DMS153 (cell line): ENCODE data around the gene KLK11.
A peak's percentile ranks its signal among the peaks of the same experiment; 100 is the strongest.

Source experiments
- DNase-seq: peaks from one replicate; lab custom pipeline; 2025; lab: John Stamatoyannopoulos, UW

Gene KLK11, protein sequence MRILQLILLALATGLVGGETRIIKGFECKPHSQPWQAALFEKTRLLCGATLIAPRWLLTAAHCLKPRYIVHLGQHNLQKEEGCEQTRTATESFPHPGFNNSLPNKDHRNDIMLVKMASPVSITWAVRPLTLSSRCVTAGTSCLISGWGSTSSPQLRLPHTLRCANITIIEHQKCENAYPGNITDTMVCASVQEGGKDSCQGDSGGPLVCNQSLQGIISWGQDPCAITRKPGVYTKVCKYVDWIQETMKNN

DNA sequence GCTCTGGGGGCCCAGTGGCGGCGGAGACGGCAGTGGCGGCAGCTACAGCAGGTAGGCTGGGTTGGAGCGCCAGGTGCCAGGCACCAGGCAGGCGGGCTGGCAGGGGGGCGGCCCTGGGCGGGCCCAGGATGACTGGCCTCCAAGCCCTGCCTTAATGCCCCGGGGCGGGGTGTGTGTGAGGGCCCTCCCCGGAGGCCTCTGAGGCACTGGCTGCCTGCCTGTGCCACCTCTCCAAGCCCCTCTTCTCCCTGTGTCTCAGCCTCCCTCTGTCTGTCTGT, at the start of gene KLK11:
Gene KLK11, minus strand, starts transcription at position 63 of the 278 bp plus-strand sequence. CDS start 985 bp downstream, outside the sequence.
- DNase-seq = peak; percentile 48

DNA sequence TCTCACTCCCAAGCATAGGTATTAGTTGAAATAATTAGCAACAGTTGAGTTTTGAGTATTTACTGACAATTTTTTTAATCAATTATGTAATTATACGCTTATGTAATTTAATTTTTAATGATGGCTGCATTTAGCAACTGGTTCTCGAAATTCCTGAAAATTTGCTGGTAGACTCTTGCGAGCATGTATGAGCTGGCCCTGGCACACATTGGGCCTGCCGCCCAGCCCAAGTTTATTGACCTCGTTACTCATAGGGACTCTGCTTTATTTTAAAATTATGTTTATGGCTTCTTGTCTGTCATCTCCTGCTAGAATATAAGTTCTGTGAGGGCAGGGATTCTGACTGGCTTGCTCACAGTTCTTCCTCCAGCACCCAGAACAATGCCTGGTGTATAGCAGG, 49.6 kb upstream of the KLK11 start:
- no peak for DNase-seq

DNA sequence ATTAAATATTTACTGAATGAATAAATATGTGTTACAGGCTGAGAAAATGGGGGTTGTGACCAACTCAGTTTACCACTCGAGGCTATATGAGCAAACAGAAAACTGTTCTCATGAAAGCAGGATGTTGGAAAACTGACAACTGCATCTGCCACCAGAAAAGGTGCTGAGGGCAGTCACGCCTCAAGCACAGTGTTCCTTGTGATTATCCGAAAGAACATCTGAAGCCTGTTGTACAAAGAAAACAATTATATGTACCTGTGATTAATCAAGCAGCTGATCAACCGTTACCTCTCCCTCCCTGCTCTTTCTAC, 44.6 kb upstream of the KLK11 start:
- peak; percentile 95 for DNase-seq

DNA sequence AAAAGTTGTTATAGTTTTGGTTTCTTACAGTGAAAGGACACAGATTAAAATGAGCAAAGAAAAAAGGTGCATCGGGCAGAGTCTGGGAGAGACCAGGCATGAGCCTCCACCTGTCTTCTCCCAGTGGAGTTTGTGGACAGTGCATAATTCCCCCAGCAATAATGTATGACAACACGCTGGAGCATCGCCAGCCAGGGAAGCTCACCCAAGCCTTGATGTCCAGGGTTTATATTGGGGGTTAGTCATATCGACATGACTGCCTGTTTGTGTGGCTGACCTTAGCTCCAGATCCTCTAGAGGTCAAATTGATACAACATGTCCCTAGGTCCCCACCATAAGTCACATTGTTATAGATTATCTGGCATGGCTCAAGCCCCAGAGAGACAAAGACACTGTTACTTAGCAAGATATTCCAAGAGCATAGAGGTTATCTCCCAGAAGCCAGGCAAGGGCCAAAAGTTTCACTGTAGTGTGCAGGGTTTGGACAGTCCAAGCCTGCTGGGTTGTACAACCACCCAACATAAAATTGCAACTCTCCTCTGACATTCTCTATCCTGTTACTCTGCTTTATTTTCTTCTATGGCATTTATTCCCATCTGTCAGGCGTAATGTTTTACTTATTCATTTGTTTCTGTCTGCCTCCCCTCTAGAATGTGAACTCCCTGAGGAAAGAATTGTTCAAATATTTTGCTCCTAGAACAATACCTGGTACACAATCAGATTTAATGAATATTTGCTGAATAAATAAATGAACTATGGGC, 44.1 kb upstream of the KLK11 start:
- DNase-seq = peak; percentile 35

DNA sequence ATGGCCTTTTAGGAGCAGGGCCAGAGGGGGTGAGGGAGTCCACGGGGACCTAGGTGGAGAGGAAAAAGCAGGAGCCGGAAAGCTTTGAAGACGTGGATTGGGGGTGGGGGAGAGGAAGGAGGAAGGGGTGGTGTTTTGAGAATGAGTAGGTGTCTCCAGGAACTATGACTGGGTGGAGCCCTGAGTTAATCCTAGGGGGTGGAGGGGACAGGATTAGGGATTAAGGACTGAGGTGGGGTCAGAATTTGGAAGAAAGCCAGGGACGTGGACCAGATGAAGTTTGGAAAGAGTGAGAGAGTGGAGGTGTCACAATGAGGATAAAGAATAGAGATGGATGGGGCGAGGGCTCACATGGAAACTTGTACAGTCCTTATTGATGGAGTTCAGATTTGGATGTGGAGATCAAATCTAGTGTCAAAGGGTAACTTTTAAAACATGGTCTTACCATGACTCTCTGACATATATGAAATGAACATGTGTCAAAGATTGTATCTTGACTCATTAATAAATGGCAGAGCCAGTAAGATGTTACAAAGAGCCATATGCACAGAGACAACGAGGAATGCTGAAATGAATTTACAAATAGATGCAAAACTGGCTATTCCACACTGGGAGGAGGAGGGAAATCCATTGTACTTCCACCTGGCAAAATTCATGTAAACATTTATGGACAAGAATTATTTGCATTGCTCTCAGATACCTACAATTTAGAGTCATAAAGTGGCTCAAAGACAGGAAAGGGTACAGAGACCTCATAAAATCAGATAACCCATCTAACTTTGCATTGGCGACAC, 40.2 kb upstream of the KLK11 start:
- no peak for DNase-seq

DNA sequence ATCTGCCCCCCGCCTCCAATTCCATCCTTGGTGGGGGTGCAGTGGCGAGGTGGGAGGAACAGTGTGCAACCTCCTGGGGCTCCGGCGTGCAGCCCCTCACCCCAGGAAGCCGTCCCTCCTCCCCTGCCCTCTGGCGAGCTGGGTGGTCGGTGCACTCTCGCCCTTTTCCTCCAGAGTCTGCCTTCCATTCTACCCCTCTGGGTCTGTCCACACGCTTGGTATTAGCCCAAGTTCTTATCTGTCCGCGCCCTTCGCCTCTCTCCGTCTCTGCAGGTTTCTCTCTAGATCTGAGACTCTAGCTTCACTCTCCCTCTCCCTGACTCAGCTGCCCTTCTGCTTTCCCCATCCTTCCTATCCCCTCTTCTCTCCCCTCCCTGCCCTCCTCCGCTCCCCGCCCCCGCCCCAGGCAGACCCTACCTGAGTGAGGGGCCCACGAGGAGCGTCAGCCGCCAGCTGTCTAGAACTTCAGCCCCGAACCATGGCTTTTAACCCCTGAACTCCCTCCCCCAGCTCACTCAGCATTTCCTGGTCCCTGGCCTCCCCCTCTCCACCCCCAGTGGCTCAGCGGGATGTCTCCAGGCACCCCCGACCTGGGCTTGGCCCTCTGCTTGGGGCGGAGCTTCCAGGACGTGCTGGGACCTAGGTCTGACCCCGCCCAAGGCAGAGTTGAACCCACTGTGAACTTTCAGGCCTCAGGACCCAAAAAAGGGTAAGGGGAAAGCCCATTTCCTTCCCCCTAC, 39.0 kb upstream of the KLK11 start:
- DNase-seq = no peak

DNA sequence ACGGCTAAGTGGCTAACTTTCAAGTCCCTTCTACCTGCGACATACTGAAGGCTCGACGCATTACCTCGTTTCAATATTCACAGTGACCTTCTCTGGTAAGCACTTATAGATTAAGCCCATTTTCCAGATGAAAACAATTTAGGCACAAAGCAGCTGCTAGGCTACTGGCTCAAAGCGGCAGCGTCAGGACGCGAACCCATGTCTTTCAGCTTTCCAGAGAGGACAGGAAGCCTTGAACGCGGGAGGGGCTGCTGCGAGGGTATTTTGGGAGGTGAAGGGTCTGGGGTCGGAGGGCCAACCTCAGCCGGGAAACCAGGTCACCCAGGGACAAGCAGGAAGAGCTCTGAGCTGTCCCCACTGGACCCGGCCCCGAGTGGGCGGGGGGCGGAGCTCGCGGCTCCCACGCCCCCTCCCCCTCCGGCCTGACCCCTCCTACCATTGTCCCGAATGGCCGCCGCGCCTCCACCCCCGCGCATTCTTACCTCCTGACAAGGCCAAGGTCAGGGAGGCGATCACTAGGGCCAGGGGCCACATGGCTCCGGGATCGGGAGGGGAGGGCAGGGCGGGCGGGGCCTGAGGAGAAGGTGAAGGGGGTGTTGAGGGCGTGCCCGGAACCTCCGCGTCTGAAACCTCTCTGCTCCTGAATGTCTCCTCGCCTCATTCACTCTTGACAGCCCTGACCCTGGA, 38.3 kb upstream of the KLK11 start, which contains the start of gene KLK13:
Gene KLK13, minus strand, starts transcription at position 559 of the 687 bp plus-strand sequence. Its CDS starts 25 bp downstream, at position 534.
- DNase-seq = no peak

DNA sequence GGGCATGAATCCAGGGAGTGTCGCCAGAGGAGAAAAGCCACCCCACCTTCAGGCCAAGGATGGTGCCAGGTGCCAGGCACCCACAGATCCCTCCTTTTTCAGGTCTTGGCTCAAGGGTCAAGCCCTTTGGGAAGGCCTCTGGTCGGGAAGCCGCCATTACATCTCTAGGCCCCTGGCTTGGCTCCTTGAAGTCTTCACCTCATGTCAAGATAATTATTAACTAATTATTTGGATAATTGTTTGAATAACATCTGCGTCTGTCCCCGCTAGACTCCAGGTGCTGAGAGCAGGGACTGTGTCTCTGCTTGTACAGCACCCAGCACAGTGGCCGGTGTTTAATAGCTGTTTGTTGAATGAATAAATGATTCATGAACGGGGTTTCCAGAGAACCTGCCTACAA, 37.2 kb upstream of the KLK11 start:
- DNase-seq = no peak

DNA sequence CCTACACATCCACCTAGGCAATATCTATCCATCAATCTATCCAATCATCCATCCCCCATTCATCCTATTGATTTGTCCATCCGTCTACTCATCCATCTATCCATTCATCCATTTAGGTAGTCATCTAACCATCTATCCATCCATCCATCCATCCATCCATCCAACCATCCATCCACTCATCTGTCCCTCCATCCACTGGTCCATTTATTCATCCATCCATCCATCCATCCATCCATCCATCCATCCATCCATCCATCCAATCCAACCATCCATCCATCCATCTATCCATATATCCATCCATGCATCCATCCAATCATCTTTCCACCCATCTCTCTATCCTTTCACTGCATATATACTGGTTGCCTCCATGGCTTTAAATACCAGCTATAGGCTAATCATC, 34.6 kb upstream of the KLK11 start:
- no peak for DNase-seq

DNA sequence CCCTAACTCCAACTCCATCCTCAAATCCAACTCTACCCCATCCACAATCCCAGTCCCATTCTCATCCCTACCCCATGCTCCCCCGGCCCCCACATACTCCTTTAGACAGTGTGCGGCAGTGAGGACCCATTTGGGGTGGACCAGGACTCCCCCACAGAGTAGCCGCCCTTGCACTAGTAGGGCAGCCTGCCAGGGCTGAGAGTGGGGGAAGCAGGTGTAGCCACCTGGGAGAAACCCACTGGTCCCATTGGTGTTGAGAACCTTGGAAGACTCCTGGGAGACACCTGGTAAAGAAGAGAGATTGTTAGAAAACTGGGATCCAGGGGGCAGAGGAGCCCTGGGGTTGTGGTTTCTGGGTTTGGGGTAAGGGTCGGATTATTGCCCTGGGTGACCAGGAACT, 33.9 kb upstream of the KLK11 start:
- no peak for DNase-seq

DNA sequence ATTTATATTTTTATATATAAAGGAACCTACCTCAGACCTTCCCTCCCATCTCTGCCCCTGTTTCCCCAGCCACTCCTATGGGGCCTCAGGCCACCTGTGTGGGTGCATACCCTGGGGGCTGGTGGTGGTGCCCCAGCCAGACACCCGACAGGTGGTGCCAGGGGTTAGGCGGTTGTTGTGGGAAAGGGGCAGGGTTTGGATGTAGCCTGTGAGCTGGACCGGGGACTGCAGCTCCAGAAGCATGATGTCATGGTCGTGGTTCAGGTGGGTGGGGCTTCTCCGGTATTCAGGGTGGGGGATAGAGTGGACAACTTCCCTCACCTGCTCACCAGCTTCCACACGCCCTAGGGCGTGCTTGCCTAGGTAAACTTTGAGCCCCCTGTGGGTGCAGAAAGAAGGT, 33.3 kb upstream of the KLK11 start:
- no peak for DNase-seq

DNA sequence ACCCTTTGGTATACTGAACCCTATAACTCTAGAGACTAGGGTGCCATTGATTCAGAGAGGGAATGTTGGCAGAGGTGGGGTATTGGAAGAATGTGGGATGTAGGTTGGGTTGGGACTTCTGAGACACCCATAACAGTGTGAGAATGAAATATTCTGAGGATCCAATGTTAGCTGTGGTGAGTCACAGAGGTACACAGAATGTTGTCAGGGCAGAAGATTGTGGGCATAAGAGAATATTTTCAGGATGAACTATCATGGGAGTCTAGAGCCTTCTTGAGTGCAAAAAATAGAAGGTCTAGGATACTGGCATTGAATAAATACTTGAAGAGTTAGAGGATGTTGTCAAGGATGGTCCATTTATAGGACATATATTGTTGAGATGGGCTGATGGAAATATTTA, 29.4 kb upstream of the KLK11 start:
- DNase-seq = no peak

DNA sequence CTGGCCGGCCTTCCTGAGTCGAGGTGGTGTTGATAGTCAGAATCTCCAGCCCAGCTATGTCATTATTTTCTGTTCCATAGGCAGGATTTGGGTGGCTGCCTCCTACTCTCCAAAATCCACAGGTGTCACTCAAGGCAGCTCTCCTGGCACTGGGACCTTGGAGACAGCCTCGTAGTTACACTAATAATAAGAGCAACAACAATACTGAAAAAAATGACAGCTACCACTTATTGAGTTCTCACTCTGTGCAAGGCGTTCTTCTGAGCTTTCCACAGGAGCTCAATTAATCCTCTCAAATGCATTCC, 20.6 kb upstream of the KLK11 start:
- DNase-seq = no peak

DNA sequence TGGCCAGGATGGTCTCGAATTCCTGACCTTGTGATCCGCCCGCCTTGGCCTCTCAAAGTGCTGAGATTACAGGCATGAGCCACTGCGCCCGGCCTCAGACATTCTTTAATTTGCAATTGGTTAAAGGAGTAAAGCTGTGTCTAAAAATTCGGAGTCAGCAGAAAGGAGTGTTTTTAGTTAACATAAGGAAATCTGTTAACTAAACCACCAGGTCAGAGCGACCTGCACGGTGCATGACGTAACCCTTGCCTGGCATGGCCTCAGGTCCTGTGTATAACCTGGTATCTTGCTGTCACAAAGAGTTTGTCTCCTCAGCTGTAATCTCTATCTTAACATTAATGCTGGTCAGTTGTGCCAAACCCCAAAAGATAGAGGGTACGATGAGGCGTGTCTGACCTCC, 17.9 kb upstream of the KLK11 start:
- no peak for DNase-seq

DNA sequence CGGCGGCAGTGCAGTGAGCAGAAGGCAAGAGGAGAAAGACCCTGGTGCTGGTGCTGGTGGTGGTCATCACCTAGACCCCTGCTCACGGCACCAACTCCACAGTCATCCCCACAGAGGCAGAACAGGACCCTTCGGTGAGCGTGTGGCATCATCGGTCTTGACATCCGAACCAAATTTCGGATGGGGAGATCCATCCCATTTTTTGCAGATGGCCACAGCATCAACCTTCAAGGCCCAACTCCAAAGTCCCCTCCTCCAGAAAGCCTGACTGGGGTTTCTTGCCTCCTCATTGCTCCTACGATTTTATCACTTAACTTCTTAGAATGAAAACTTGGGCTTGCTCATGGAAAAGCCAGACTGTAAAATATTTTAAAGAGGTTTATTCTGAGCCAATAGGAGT, 17.1 kb upstream of the KLK11 start:
- no peak for DNase-seq

DNA sequence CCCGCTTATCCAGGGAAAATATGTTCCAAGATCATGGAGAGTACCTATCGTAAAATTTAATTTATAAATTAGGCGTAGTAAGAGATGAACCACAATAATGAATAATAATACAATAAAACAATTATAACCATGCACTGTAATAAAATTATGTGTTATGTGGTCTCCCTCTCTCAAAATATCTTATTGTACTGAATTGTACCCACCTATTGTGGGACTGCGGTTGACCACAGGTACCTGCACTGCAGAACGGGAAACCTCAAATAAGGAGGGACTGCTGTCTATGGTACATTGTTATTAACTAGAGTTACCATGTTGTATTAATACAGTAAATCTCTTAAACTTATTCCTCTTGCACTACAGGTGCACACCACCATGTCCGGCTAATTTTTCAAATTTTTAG, 13.7 kb upstream of the KLK11 start:
- no peak for DNase-seq

DNA sequence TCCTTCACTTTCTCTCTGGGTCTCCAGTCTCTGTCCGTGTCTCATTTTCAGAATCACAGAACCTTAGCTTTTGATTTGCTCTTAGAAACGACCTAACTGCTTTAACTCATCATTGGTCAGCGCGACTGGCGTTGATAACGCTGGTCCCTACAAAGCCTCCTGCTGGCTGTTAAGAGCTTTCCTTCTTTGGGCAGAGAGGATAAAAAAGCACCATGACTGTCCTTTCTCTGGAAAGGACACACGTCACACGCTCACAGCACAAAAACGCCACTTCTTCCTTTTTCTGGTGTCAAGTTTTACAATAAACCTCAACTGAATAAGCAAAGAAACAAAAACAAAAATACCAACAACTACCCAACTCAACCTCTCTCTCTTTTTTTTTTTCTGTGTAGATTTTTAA, 10.1 kb upstream of the KLK11 start:
- no peak for DNase-seq

DNA sequence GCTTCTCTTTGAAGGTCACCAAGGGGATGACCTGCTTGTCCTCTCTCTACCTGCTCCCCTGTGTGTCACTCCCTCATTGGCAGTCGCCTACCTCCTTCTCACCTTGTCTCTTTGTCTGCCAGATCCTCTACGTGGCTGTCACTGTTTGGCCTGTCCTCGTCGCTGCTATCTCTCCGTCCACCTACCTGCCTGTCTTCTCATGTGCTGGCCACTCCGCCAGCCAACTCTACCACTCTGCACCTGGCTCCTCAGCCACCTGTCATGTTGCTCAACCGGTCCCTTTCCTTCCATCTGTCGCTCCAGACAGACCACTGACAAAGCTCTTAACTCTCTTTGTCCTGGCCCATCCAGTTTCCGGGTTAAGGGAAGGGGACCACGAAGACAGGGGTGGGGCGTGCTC, 8.3 kb upstream of the KLK11 start, which contains the start of gene KLK12:
Gene KLK12, minus strand, starts transcription at position 299 of the 400 bp plus-strand sequence. CDS start 381 bp downstream, outside the sequence.
- DNase-seq = peak; percentile 76

DNA sequence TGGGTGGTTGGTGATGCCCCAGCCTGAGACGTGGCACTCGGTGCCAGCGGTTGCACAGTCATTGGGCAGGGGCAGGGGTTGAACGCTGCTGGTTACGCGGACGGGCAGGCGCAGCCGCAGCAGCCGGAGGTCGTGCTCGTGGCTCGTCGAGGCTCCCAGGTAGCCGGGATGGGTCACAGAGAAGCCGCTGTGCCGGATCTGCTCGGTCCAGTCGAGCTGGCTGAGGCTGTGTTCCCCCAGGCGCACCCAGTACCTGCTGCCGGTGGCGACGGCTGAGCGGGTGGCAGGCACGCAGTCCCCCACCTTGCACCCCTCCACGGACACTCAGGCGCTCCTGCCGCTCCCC, 5.4 kb upstream of the KLK11 start:
- no peak for DNase-seq

DNA sequence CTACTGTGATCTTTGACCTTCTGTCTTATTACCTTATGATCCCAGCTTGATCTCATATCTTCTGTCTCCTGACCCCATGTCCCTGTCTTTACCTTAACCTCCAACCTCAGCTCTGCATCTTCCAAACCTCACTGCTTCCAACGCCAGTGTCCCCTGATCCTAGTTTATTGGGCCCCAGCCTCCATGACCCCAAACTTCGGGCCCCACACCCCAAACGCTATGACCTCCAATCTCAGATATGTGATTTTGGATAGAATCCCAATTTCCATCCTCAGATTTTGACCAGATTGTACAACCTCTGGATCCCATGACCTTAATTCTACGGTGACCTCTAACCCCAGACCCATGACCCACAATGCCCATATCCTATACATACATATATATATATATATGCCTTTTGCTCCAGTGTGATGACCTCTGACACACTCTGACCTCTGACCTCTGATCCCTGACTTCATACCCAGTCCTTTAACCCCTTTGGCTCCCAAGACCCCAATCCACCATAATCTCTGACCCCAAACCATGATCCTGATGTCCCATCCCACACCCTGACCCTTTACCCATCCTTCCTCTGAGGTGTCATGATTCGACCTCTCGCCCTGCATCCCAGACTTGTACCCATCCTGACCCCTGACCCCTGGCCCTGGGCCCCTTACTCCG, 4.9 kb upstream of the KLK11 start:
- no peak for DNase-seq

DNA sequence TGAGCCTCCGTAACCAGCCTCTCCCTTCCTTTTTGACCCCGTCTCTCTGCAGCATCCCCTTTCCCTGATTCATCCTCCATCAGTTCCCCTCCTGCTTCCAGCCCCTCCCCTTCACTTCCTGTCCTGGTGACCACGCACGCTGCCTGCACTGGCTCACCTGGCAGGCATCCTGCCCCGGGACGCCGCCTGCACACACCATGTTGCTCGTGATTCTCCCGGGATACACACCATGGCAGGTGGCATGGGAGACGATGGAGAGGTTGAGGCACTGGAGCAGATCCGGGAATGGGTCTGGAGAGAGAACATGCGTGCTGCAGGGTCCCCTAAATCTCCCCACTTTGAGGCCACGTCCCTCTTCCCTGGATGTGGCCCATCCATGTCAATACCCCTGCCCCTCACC, 4.2 kb upstream of the KLK11 start:
- no peak for DNase-seq

DNA sequence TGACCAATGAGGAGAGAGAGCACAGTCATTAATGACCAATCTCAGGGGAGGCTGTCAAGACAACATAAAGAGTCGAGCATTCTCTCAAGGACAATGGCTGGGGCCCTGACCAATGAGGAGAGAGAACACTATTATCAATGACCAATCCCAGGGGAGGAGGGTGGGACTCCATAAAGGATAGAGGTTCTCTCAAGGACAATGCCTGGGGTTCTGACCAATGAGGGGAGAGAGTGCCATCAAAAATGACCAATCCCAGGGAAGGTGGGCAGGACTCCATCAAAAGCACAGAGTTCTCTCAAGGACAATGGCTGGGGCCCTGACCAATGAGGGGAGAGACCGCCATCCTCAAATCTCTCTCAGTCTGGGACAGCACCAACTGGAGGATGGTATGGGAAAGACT, 3.3 kb upstream of the KLK11 start:
- DNase-seq = no peak
